SK-N-SH (cell line): Measurements from ENCODE around the gene MACROD2.

ENCODE experiments used
- EP300 ChIP-seq, 2 experiments: IDR thresholded peaks; 2 replicates each; pipeline versions ENCODE4 v1.4.0 to v1.6.1; 2012; ENCODE audit warnings: borderline replicate concordance in 1 of 2, low read depth in 1 of 2, low read length in 1 of 2
- POLR2AphosphoS5 ChIP-seq: IDR thresholded peaks from 2 replicates; pipeline ENCODE4 v1.6.1; 2012; ENCODE audit warnings: low read depth, low read length

GRCh38 chr20:15818651-15819071 is 1823.3 kb downstream of the MACROD2 start:
- no peak for TF ChIP-seq POLR2AphosphoS5
- no peak for TF ChIP-seq EP300 (IDR thresholded peaks at IDR 0.05; ENCODE audit: borderline replicate concordance in 1 of 2, low read depth in 1 of 2, low read length in 1 of 2)
